H1 (cell line): ENCODE data around the gene BTBD16. TPM values are rescaled to one million over a fixed set of nuclear protein-coding genes. Genes with fewer than 3 reads are reported as not detected.

Source experiments
- BCL11A ChIP-seq, 2 experiments: IDR thresholded peaks; one replicate each; pipeline ENCODE4 v1.6.1; 2011; ENCODE audit warnings: low read depth in 2 of 2, low read length in 2 of 2, mild to moderate bottlenecking in 2 of 2
- CEBPB ChIP-seq: IDR thresholded peaks from 2 replicates; pipeline ENCODE4 v1.6.1; 2012; ENCODE audit warnings: low read depth, low read length
- CHD2 ChIP-seq: IDR thresholded peaks from 2 replicates; pipeline ENCODE4 v1.6.1; 2012; ENCODE audit warnings: low read length, improper control_type of control experiment
- CHD7 ChIP-seq: fragments of 300-600 bp; sonication (generic); IDR thresholded peaks from 2 replicates; pipeline ENCODE4 v1.7.1; 2012; ENCODE audit warnings: low read length, moderate library complexity, mild to moderate bottlenecking, inconsistent platforms; ENCODE audit not compliant: insufficient replicate concordance
- JUN ChIP-seq: IDR thresholded peaks from 2 replicates; pipeline ENCODE4 v1.6.1; 2011; ENCODE audit warnings: low read depth, mild to moderate bottlenecking, improper control_type of control experiment, low read length
- NRF1 ChIP-seq: IDR thresholded peaks from 2 replicates; pipeline ENCODE4 v1.6.1; 2011; ENCODE audit warnings: mild to moderate bottlenecking, low read depth, low read length, improper control_type of control experiment
- RXRA ChIP-seq: IDR thresholded peaks from 2 replicates; pipeline ENCODE4 v1.6.1; 2011; ENCODE audit warnings: low read depth, mild to moderate bottlenecking, low read length, moderate library complexity; ENCODE audit not compliant: insufficient read depth
- SAP30 ChIP-seq: fragments of 300-600 bp; sonication (generic); IDR thresholded peaks from 2 replicates; pipeline ENCODE4 v1.7.1; 2012; ENCODE audit warnings: low read length, moderate library complexity, mild to moderate bottlenecking, inconsistent platforms; ENCODE audit not compliant: insufficient read depth, insufficient replicate concordance
- SIN3A ChIP-seq, 2 experiments: IDR thresholded peaks in 1 of 2; conservative IDR thresholded peaks in 1 of 2; 2 replicates each; pipeline ENCODE4 v1.6.1; 2011 to 2012; ENCODE audit warnings: low read length in 2 of 2, improper control_type of control experiment in 1 of 2, low read depth in 1 of 2, mild to moderate bottlenecking in 1 of 2
- SUZ12 ChIP-seq: fragments of 200-600 bp; sonication (generic); IDR thresholded peaks from 2 replicates; pipeline ENCODE4 v1.6.1; 2012; ENCODE audit warnings: mild to moderate bottlenecking, inconsistent platforms, low read length, moderate library complexity, mixed read lengths
- TAF7 ChIP-seq: optimal IDR thresholded peaks from 2 replicates; pipeline ENCODE3; 2011; ENCODE audit warnings: low read depth, mild to moderate bottlenecking, inconsistent platforms, low read length, moderate library complexity, borderline replicate concordance
- YY1 ChIP-seq: IDR thresholded peaks from 2 replicates; pipeline ENCODE4 v1.6.1; 2011; ENCODE audit warnings: low read depth, mild to moderate bottlenecking, low read length
- polyA plus RNA-seq, 7 experiments: library from polyadenylated mRNA; depleted of rRNA in 3 of 7; stranded (reverse) in 5 of 7; unstranded in 2 of 7; fragments of >200 nt in 5 of 7; fragments of 200-250 nt in 2 of 7; gene quantifications; 1 replicate in 5 of 7; 2 replicates in 1 of 7; 4 replicates in 1 of 7; pipeline versions ENCODE4 v1.2.1 to v1.2.3, GENCODE V29; 2011 to 2013; ENCODE audit warnings: missing spikeins in 2 of 7, mixed read lengths in 2 of 7
- total RNA-seq: library from RNA; stranded (reverse); fragmentation: NEBNext Ultra II Directional; extraction: Animal tissue kit (Norgen Biotek cat#: 25700); gene quantifications from 2 replicates; pipeline ENCODE4 v1.2.1, GENCODE V29; 2021

Gene BTBD16
- total and polyA plus RNA-seq, 2 of the 8 experiments (the other 6 are each of a cell fraction or from before 2014, with no cell fraction given), result 0.05 TPM; not detected in 1

- TF ChIP-seq CHD7 (no peak), YY1 (no peak), TAF7 (no peak), BCL11A (IDR thresholded peaks at IDR 0.05; ENCODE audit: low read depth in 2 of 2, low read length in 2 of 2) (no peak), SUZ12 (no peak), NRF1 (no peak), CHD2 (no peak), RXRA (no peak), SAP30 (no peak), SIN3A (conservative IDR thresholded peaks at IDR 0.05 in 1 of 2, IDR thresholded peaks at IDR 0.05 in 1 of 2; ENCODE audit: low read depth in 1 of 2, low read length in 2 of 2) (no peak), CEBPB (no peak), JUN (no peak)
Measured at GRCh38 chr10:122311716-122312115, 40.6 kb downstream of the BTBD16 start (continued).
